ENCODE measurements around the gene SMPD3.

SMPD3 gene

DNA sequence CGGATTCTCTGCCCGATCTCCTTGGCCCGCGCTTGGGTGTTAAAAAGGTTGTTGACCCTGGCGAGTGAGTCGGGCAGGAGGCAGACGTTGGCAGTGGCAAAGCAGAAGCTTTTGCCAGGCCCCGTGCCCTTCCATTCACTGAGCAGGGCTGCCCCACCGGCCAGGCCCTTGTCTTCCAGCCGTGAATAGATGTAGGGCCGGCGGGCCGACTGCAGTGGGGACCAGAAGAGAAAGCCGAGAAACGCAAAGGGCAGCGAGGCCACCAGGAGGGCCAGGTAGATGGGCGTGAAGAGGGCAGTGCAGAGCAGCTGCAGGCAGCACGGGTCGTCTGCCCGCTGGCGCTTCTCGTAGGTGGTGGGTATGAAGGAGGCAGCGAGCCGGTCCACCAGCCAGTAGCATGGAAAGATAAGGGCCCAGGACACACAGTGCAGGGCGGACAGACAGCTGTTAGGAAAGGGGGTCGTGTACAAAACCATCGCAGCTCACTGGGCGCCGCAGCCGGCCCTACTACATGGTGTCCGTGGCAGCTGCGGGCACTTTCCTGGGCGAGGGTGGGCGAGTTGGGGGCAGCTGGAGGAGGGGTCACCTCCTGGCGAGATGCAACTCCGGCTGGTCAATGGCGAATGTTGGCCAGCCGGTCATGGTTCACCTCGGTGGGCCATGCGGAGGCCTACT is 76.5 kb downstream of the SMPD3 start:
- H3K4me2 ChIP-seq (ENCODE audit: low read length), result no peak overlapping the region
- no peak overlapping the region for H3K4me3 ChIP-seq (ENCODE audit: low read length)
- no peak overlapping the region for H3K9ac ChIP-seq (ENCODE audit: low read depth, low read length)
- H3K4me1 ChIP-seq (ENCODE audit: control insufficient read depth, insufficient read depth, low read length), result no peaks in the 10 kb centered on the region
- no peaks in the 10 kb centered on the region for H3K36me3 ChIP-seq (ENCODE audit: insufficient read depth, low read length)
- H3K9me3 ChIP-seq (replicated peaks; ENCODE audit: low read length), result no peaks in the 10 kb centered on the region
- peaks cover 39% of the 10 kb centered on the region for H3K27me3 ChIP-seq (ENCODE audit: control insufficient read depth, insufficient read depth, low read length)

DNA sequence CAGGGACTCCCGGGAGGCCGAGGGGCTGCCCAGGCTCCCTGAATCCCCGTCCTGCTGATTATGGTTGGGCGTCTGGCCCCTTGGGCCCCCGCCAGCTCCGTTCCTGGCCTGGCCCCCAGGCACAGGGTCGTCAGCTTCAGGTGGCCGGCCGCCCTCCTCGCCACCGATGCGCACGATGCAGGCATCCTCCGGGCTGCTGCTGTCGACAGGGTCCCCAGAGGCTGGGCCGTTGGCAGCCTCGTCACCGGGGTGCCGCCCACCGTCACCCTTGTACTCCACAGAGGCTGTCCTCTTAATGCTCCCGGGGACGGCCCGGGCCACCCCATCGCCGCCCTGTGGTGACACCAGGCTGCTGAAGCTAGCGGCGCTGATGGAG is 77.0 kb downstream of the SMPD3 start:
- no peak overlapping the region for H3K9ac ChIP-seq (ENCODE audit: low read depth, low read length)
- H3K36me3 ChIP-seq (ENCODE audit: insufficient read depth, low read length), result no peaks in the 10 kb centered on the region
- H3K27me3 ChIP-seq (ENCODE audit: control insufficient read depth, insufficient read depth, low read length), result peaks cover 39% of the 10 kb centered on the region
- no peak overlapping the region for H3K4me3 ChIP-seq (ENCODE audit: low read length)
- no peak overlapping the region for H3K4me2 ChIP-seq (ENCODE audit: low read length)
- no peaks in the 10 kb centered on the region for H3K4me1 ChIP-seq (ENCODE audit: control insufficient read depth, insufficient read depth, low read length)
- no peaks in the 10 kb centered on the region for H3K9me3 ChIP-seq (replicated peaks; ENCODE audit: low read length)

DNA sequence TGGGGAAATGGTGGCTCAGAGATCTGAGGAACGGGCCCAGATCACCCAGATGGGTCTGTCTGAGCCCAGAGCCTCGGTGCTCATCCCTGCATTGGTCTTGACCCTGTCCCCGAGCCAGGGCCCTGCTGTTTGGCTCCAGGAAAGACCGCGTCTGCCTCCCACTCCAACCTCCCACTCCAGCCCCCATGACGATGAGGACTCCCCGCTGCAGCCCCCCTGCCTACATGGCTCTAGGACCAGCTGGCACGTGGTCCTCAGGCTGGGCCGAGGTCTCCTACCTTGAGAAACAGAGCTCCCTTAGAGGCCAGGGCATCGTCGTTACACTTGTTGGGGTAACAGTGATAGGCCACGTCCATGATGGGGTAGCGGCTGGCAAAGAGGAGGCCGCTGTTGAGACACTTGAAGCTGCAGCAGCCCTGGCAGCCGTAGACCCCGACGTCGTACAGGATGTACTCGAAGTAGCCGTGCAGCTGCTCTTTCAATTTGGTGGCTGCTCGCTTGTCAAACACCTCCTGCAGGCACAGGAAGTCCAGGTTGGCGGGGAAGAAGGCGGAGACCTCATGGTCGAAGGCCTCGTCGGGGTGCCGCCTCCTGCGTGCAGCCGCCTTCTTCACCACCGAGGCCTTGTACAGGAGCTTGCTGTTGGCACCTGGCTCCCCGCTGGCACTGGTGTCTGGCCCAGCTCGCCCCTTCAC is 77.6 kb downstream of the SMPD3 start:
- Histone ChIP-seq H3K36me3 (ENCODE audit: insufficient read depth, low read length) (no peaks in the 10 kb centered on the region), H3K4me2 (ENCODE audit: low read length) (no peak overlapping the region), H3K4me1 (ENCODE audit: control insufficient read depth, insufficient read depth, low read length) (no peaks in the 10 kb centered on the region), H3K4me3 (ENCODE audit: low read length) (no peak overlapping the region), H3K9ac (ENCODE audit: low read depth, low read length) (no peak overlapping the region), H3K27me3 (ENCODE audit: control insufficient read depth, insufficient read depth, low read length) (peaks cover 44% of the 10 kb centered on the region), H3K9me3 (replicated peaks; ENCODE audit: low read length) (no peaks in the 10 kb centered on the region)

GRCh38 chr16:68369697-68370580 is 78.4 kb downstream of the SMPD3 start:
- Histone ChIP-seq H3K4me2 (ENCODE audit: low read length) (no peak overlapping the region), H3K9me3 (replicated peaks; ENCODE audit: low read length) (no peaks in the 10 kb centered on the region), H3K36me3 (ENCODE audit: insufficient read depth, low read length) (no peaks in the 10 kb centered on the region), H3K4me1 (ENCODE audit: control insufficient read depth, insufficient read depth, low read length) (no peaks in the 10 kb centered on the region), H3K9ac (ENCODE audit: low read depth, low read length) (no peak overlapping the region), H3K27me3 (ENCODE audit: control insufficient read depth, insufficient read depth, low read length) (peaks cover 43% of the 10 kb centered on the region), H3K4me3 (ENCODE audit: low read length) (no peak overlapping the region)

DNA sequence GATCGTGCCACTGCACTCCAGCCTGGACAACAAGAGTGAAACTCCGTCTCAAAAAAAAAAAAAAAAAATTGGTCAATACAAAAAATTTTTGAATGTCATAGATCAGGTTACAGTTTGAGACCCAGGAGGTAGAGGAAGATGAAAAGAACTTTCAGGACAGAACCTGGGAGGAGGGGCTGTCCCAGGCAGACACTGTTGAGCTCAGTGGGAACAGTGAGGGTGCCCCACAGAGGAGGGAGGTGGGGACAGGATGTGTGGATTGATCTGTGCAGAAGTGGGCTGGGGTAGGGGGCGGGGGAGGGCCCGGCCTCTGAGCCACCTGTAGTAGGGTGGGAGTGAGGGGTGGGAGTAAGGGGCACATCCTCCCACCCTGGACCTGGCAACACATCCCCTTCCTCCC is 79.1 kb downstream of the SMPD3 start:
- no peaks in the 10 kb centered on the region for H3K4me1 ChIP-seq (ENCODE audit: control insufficient read depth, insufficient read depth, low read length)
- no peak overlapping the region for H3K9ac ChIP-seq (ENCODE audit: low read depth, low read length)
- H3K9me3 ChIP-seq (replicated peaks; ENCODE audit: low read length), result no peaks in the 10 kb centered on the region
- no peak overlapping the region for H3K4me3 ChIP-seq (ENCODE audit: low read length)
- peaks cover 38% of the 10 kb centered on the region for H3K27me3 ChIP-seq (ENCODE audit: control insufficient read depth, insufficient read depth, low read length)
- no peak overlapping the region for H3K4me2 ChIP-seq (ENCODE audit: low read length)
- H3K36me3 ChIP-seq (ENCODE audit: insufficient read depth, low read length), result no peaks in the 10 kb centered on the region

- H3K27me3 ChIP-seq (ENCODE audit: control insufficient read depth, insufficient read depth, low read length), result peaks cover 31% of the 10 kb centered on the region
- no peaks in the 10 kb centered on the region for H3K4me1 ChIP-seq (ENCODE audit: control insufficient read depth, insufficient read depth, low read length)
- H3K9me3 ChIP-seq (replicated peaks; ENCODE audit: low read length), result no peaks in the 10 kb centered on the region
- no peak overlapping the region for H3K4me2 ChIP-seq (ENCODE audit: low read length)
- H3K9ac ChIP-seq (ENCODE audit: low read depth, low read length), result no peak overlapping the region
- no peaks in the 10 kb centered on the region for H3K36me3 ChIP-seq (ENCODE audit: insufficient read depth, low read length)
- no peak overlapping the region for H3K4me3 ChIP-seq (ENCODE audit: low read length)
Observed at GRCh38 chr16:68368301-68368888, 79.9 kb downstream of the SMPD3 start.

DNA sequence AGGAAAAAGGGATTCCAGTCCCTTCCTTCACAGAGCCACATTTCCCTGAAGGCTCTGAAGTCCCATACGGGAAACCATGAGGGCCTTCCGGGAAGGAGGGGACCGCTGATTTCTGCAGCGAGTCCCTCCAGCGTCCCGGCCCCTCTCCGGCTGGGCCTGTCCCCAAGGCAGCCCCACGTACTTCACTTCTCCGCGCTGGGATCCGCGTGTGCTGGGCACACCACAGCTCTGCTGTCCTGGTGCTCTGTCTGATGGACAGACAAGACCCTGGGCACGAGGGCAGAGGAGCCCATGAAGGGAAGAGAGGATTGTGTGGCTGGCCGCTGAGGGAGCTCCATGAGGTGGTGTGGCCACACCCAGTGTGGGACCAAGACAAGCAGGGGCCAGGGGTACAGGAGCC is 80.4 kb downstream of the SMPD3 start:
- no peak overlapping the region for H3K4me3 ChIP-seq (ENCODE audit: low read length)
- H3K4me1 ChIP-seq (ENCODE audit: control insufficient read depth, insufficient read depth, low read length), result no peaks in the 10 kb centered on the region
- peaks cover 26% of the 10 kb centered on the region for H3K27me3 ChIP-seq (ENCODE audit: control insufficient read depth, insufficient read depth, low read length)
- no peak overlapping the region for H3K9ac ChIP-seq (ENCODE audit: low read depth, low read length)
- H3K4me2 ChIP-seq (ENCODE audit: low read length), result no peak overlapping the region
- H3K9me3 ChIP-seq (replicated peaks; ENCODE audit: low read length), result no peaks in the 10 kb centered on the region
- no peaks in the 10 kb centered on the region for H3K36me3 ChIP-seq (ENCODE audit: insufficient read depth, low read length)

GRCh38 chr16:68367440-68367839 is 80.9 kb downstream of the SMPD3 start:
- Histone ChIP-seq H3K27me3 (ENCODE audit: control insufficient read depth, insufficient read depth, low read length) (peaks cover 22% of the 10 kb centered on the region), H3K4me1 (ENCODE audit: control insufficient read depth, insufficient read depth, low read length) (no peaks in the 10 kb centered on the region), H3K9me3 (replicated peaks; ENCODE audit: low read length) (no peaks in the 10 kb centered on the region), H3K4me3 (ENCODE audit: low read length) (no peak overlapping the region), H3K36me3 (ENCODE audit: insufficient read depth, low read length) (no peaks in the 10 kb centered on the region), H3K4me2 (ENCODE audit: low read length) (no peak overlapping the region), H3K9ac (ENCODE audit: low read depth, low read length) (no peak overlapping the region)

- H3K9me3 ChIP-seq (replicated peaks; ENCODE audit: low read length), result no peaks in the 10 kb centered on the region
- no peaks in the 10 kb centered on the region for H3K36me3 ChIP-seq (ENCODE audit: insufficient read depth, low read length)
- H3K4me1 ChIP-seq (ENCODE audit: control insufficient read depth, insufficient read depth, low read length), result no peaks in the 10 kb centered on the region
- no peak overlapping the region for H3K4me2 ChIP-seq (ENCODE audit: low read length)
- H3K27me3 ChIP-seq (ENCODE audit: control insufficient read depth, insufficient read depth, low read length), result peaks cover 21% of the 10 kb centered on the region
- no peak overlapping the region for H3K4me3 ChIP-seq (ENCODE audit: low read length)
- H3K9ac ChIP-seq (ENCODE audit: low read depth, low read length), result no peak overlapping the region
Observed at GRCh38 chr16:68367030-68367429, 81.3 kb downstream of the SMPD3 start.

- no peaks in the 10 kb centered on the region for H3K36me3 ChIP-seq (ENCODE audit: insufficient read depth, low read length)
- H3K9me3 ChIP-seq (replicated peaks; ENCODE audit: low read length), result no peaks in the 10 kb centered on the region
- no peak overlapping the region for H3K4me2 ChIP-seq (ENCODE audit: low read length)
- H3K4me3 ChIP-seq (ENCODE audit: low read length), result no peak overlapping the region
- H3K27me3 ChIP-seq (ENCODE audit: control insufficient read depth, insufficient read depth, low read length), result peaks cover 21% of the 10 kb centered on the region
- H3K4me1 ChIP-seq (ENCODE audit: control insufficient read depth, insufficient read depth, low read length), result no peaks in the 10 kb centered on the region
- H3K9ac ChIP-seq (ENCODE audit: low read depth, low read length), result no peak overlapping the region
Observed at GRCh38 chr16:68366062-68366461, 82.2 kb downstream of the SMPD3 start.

DNA sequence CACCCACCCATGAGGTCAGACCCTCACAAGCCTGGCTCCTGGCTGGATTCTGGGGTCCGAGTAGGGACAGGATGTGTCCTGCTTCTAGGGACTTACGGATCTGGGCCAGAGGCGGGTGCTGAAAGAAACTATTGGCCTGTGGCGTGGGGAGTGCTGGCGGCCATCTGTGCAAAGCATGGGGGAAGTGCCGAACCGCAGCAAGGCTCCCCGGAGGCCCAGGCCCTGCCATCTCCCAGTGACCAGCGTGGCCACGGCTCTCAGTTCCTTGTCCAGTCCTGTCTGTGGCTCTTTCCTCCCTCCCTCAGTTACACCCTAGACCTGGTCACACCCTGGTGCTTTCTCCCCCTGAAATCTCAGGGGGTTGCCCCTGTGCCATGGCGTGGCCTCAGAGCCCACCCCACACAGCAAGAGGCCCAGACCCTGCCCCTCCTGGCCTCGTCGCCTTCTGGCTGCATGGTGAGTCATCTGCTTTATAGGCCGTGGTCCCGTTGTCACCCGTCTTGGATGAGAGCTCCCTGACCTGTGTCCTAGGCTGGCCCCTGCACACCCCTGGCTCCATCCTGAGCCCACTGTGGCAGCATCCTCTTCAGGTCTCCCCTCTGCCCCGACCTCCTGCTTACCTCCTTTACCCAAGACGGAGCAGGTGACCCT is 83.0 kb downstream of the SMPD3 start:
- Histone ChIP-seq H3K27me3 (ENCODE audit: control insufficient read depth, insufficient read depth, low read length) (peaks cover 16% of the 10 kb centered on the region), H3K4me1 (ENCODE audit: control insufficient read depth, insufficient read depth, low read length) (no peaks in the 10 kb centered on the region), H3K4me2 (ENCODE audit: low read length) (no peak overlapping the region), H3K36me3 (ENCODE audit: insufficient read depth, low read length) (no peaks in the 10 kb centered on the region), H3K4me3 (ENCODE audit: low read length) (no peak overlapping the region), H3K9me3 (replicated peaks; ENCODE audit: low read length) (no peaks in the 10 kb centered on the region), H3K9ac (ENCODE audit: low read depth, low read length) (no peak overlapping the region)

All from skeletal muscle satellite cell (primary cell).